Gastroesophageal sphincter (tissue), 3 donors: Measurements from ENCODE around the gene ARL14EP.

ENCODE experiments used
- CTCF ChIP-seq, 4 experiments: fragments of 200-600 bp in 2 of 4; fragments of 450-650 bp in 2 of 4; sonication (generic) in 1 of 4; IDR thresholded peaks; one replicate each; pipeline ENCODE4 v1.5.1; 2017 to 2019; ENCODE audit warnings: antibody characterized with exemption in 4 of 4, mild to moderate bottlenecking in 2 of 4, moderate library complexity in 2 of 4
- EP300 ChIP-seq: sonication (generic); formaldehyde crosslinking; IDR thresholded peaks from one replicate; pipeline ENCODE4 v1.6.1; 2017; ENCODE audit warnings: antibody characterized with exemption, mild to moderate bottlenecking
- POLR2A ChIP-seq, 2 donors: fragments of 450-650 bp; IDR thresholded peaks; one replicate each; pipeline ENCODE4 v1.6.1; 2017; ENCODE audit warnings: antibody characterized with exemption in 2 of 2, mild to moderate bottlenecking in 2 of 2, moderate library complexity in 1 of 2
- POLR2AphosphoS5 ChIP-seq: sonication (generic); formaldehyde crosslinking; IDR thresholded peaks from one replicate; pipeline ENCODE4 v1.6.1; 2017; ENCODE audit warnings: antibody characterized with exemption

DNA sequence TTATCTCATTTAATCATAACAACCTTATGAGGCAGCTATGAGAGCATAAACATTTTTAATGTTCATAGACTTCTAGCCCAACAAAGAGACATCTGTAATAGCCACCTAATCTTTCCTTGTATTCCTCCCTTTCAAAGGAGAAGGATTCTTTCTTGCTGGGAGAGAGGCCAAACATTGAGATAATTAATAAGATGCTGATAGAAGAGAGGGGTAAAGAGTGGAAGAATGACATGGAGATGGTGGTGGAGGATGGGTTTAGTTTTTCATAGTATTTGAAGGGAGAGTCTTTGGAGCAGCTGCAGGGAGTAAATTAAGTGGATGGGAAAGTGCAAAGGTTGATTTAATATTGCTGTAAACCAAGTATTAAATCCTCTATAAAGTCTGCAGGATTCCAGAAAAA is 57.9 kb downstream of the ARL14EP start:
- no peak for TF ChIP-seq CTCF (IDR thresholded peaks at IDR 0.05)
- no peak for TF ChIP-seq EP300
- TF ChIP-seq POLR2AphosphoS5 = no peak
- no peak for TF ChIP-seq POLR2A (IDR thresholded peaks at IDR 0.05)
